H1 (cell line): ENCODE results near the gene SHISAL1. TPM values are rescaled to one million over a fixed set of nuclear protein-coding genes. Genes with fewer than 3 reads are reported as not detected.
A peak's percentile ranks its signal among the peaks of the same experiment; 100 is the strongest.

Experiments
- CTCF ChIA-PET: fragments of 300-600 bp; sonication (Branson Sonifier 250); formaldehyde crosslinking; loops from one replicate; lab custom pipeline; 2021; ENCODE audit not compliant: partially characterized antibody; lab: Charles Lee
- POLR2A ChIA-PET: fragments of 300-600 bp; sonication (Branson Sonifier 250); formaldehyde crosslinking; loops from one replicate; lab custom pipeline; 2021; ENCODE audit warnings: inconsistent platforms; ENCODE audit not compliant: partially characterized antibody; lab: Charles Lee
- DNase-seq, 2 experiments: peaks; one replicate each; pipeline versions ENCODE4 v3.0.0 to v3.0.0-alpha.2; 2010 to 2022; ENCODE audit warnings: low spot score in 2 of 2, low read depth in 1 of 2, mixed read lengths in 1 of 2
- FAIRE-seq: peaks from 2 replicates; lab custom pipeline; 2011; peaks lifted over from hg19 to GRCh38; lab: Jason Lieb, UNC
- H2AFZ ChIP-seq: 2 replicates; pipeline ENCODE4 v1.8.1; 2012; ENCODE audit warnings: low read length, inconsistent platforms
- H2AK5ac ChIP-seq: 2 replicates; pipeline ENCODE4 v1.6.1; 2013; ENCODE audit warnings: low read depth, low read length
- H2BK120ac ChIP-seq: replicated peaks from 2 replicates; pipeline ENCODE3; 2013; ENCODE audit warnings: low read depth, low read length, inconsistent platforms
- H2BK12ac ChIP-seq: 2 replicates; pipeline ENCODE4 v1.6.1; 2013; ENCODE audit warnings: low read depth, low read length
- H2BK15ac ChIP-seq: 2 replicates; pipeline ENCODE4 v1.6.1; 2013; ENCODE audit warnings: low read length
- H2BK20ac ChIP-seq: 2 replicates; pipeline ENCODE4 v1.6.1; 2013; ENCODE audit warnings: low read length
- H2BK5ac ChIP-seq: 2 replicates; pipeline ENCODE4 v1.6.1; 2013; ENCODE audit warnings: low read depth, low read length
- H3K14ac ChIP-seq: 2 replicates; pipeline ENCODE4 v1.6.1; 2013; ENCODE audit warnings: inconsistent platforms; ENCODE audit not compliant: insufficient read length
- H3K18ac ChIP-seq: 2 replicates; pipeline ENCODE4 v1.6.1; 2013; ENCODE audit warnings: low read length; ENCODE audit errors: extremely low read depth
- H3K23ac ChIP-seq: 2 replicates; pipeline ENCODE4 v1.6.1; 2013; ENCODE audit warnings: inconsistent platforms; ENCODE audit not compliant: insufficient read length
- H3K23me2 ChIP-seq: 2 replicates; pipeline ENCODE4 v1.6.1; 2013; ENCODE audit warnings: low read depth, low read length
- H3K27ac ChIP-seq: 2 replicates; pipeline ENCODE4 v1.6.1; 2011; ENCODE audit warnings: low read depth, low read length, inconsistent platforms
- H3K27me3 ChIP-seq, 4 experiments: replicated peaks in 1 of 4; 1 replicate in 1 of 4; 2 replicates in 3 of 4; pipeline versions ENCODE4 v1.6.1 to v1.8.1; 2011 to 2013; ENCODE audit warnings: low read length in 3 of 4, mild to moderate bottlenecking in 3 of 4, inconsistent platforms in 2 of 4, mixed read lengths in 2 of 4, moderate library complexity in 1 of 4; ENCODE audit not compliant: control insufficient read depth in 3 of 4, insufficient read depth in 3 of 4; ENCODE audit errors: extremely low read depth in 1 of 4
- H3K36me3 ChIP-seq, 4 experiments: 2 replicates each; pipeline versions ENCODE4 v1.6.1 to v1.8.1; 2011 to 2013; ENCODE audit warnings: mild to moderate bottlenecking in 4 of 4, low read length in 3 of 4, moderate library complexity in 2 of 4, control low read depth in 1 of 4, inconsistent platforms in 1 of 4; ENCODE audit not compliant: insufficient read depth in 4 of 4, control insufficient read depth in 2 of 4
- H3K4ac ChIP-seq: replicated peaks from 2 replicates; pipeline ENCODE3; 2013; ENCODE audit warnings: low read length, low read depth, mixed read lengths, inconsistent platforms; ENCODE audit not compliant: insufficient read length
- H3K4me1 ChIP-seq, 4 experiments: replicated peaks in 1 of 4; 1 replicate in 1 of 4; 2 replicates in 3 of 4; pipeline versions ENCODE4 v1.6.1 to v1.8.1; 2011 to 2013; ENCODE audit warnings: low read length in 3 of 4, inconsistent platforms in 2 of 4, mixed read lengths in 1 of 4; ENCODE audit not compliant: insufficient read depth in 4 of 4, control insufficient read depth in 3 of 4
- H3K4me2 ChIP-seq, 2 experiments: 2 replicates each; pipeline versions ENCODE4 v1.6.1 to v1.8.1; 2011 to 2013; ENCODE audit warnings: low read depth in 2 of 2, low read length in 2 of 2, control low read depth in 1 of 2, inconsistent platforms in 1 of 2, mild to moderate bottlenecking in 1 of 2; ENCODE audit not compliant: insufficient read depth in 1 of 2
- H3K4me3 ChIP-seq, 4 experiments: fragments of 200-600, 300-600 bp in 1 of 4; sonication (generic), shearing (Covaris generic), sonication (Bioruptor Twin) in 1 of 4; 2 replicates each; pipeline versions ENCODE4 v1.5.1 to v1.8.1; 2011 to 2016; ENCODE audit warnings: low read length in 4 of 4, low read depth in 3 of 4, control low read depth in 2 of 4, inconsistent platforms in 2 of 4, mild to moderate bottlenecking in 2 of 4, mixed read lengths in 1 of 4, moderate library complexity in 1 of 4; ENCODE audit not compliant: insufficient read depth in 2 of 4; ENCODE audit errors: extremely low read depth in 1 of 4
- H3K56ac ChIP-seq: replicated peaks from 2 replicates; pipeline ENCODE3; 2013; ENCODE audit warnings: low read depth, mild to moderate bottlenecking, mixed read lengths, low read length, inconsistent platforms; ENCODE audit not compliant: insufficient read length
- H3K79me1 ChIP-seq: 2 replicates; pipeline ENCODE4 v1.6.1; 2013; ENCODE audit warnings: low read depth, low read length, control low read depth
- H3K79me2 ChIP-seq, 2 experiments: 2 replicates each; pipeline versions ENCODE4 v1.6.1 to v1.8.1; 2012 to 2013; ENCODE audit warnings: low read length in 2 of 2, mild to moderate bottlenecking in 2 of 2, inconsistent platforms in 1 of 2; ENCODE audit not compliant: insufficient read depth in 2 of 2, control insufficient read depth in 1 of 2
- H3K9ac ChIP-seq, 4 experiments: replicated peaks in 1 of 4; 1 replicate in 1 of 4; 2 replicates in 3 of 4; pipeline versions ENCODE4 v1.6.1 to v1.8.1; 2011 to 2013; ENCODE audit warnings: low read depth in 3 of 4, low read length in 3 of 4, control low read depth in 2 of 4, mild to moderate bottlenecking in 2 of 4, moderate library complexity in 2 of 4, inconsistent platforms in 1 of 4; ENCODE audit errors: extremely low read depth in 1 of 4
- H3K9me3 ChIP-seq, 2 experiments: 2 replicates each; pipeline versions ENCODE4 v1.6.1 to v1.8.1; 2012 to 2013; ENCODE audit warnings: mild to moderate bottlenecking in 2 of 2, moderate library complexity in 2 of 2, control low read depth in 1 of 2, inconsistent platforms in 1 of 2, low read depth in 1 of 2, low read length in 1 of 2, mixed read lengths in 1 of 2; ENCODE audit not compliant: insufficient read depth in 2 of 2
- H4K20me1 ChIP-seq, 2 experiments: replicated peaks in 1 of 2; 2 replicates each; pipeline versions ENCODE3 to v1.8.1; 2011 to 2013; ENCODE audit warnings: inconsistent platforms in 2 of 2, low read length in 2 of 2, mild to moderate bottlenecking in 1 of 2; ENCODE audit not compliant: insufficient read depth in 2 of 2, control insufficient read depth in 1 of 2
- H4K5ac ChIP-seq: 2 replicates; pipeline ENCODE4 v1.6.1; 2013; ENCODE audit warnings: low read length, low read depth, mixed read lengths, inconsistent platforms; ENCODE audit not compliant: insufficient read length
- H4K8ac ChIP-seq: 2 replicates; pipeline ENCODE4 v1.8.0; 2013; ENCODE audit warnings: mild to moderate bottlenecking, moderate library complexity, low read length, inconsistent platforms; ENCODE audit not compliant: insufficient read depth; ENCODE audit errors: extremely low read depth
- H4K91ac ChIP-seq: replicated peaks from 2 replicates; pipeline ENCODE3; 2013; ENCODE audit warnings: low read length, mixed read lengths, inconsistent platforms; ENCODE audit not compliant: insufficient read length
- ASH2L ChIP-seq: fragments of 200-600, 300-600 bp; sonication (generic); IDR thresholded peaks from one replicate; pipeline ENCODE4 v1.7.1; 2017; ENCODE audit warnings: low read length
- ATF2 ChIP-seq: IDR thresholded peaks from 2 replicates; pipeline ENCODE4 v1.6.1; 2012; ENCODE audit warnings: low read length, inconsistent platforms
- BACH1 ChIP-seq: IDR thresholded peaks from 2 replicates; pipeline ENCODE4 v1.6.1; 2012; ENCODE audit warnings: low read length, improper control_type of control experiment
- EZH2 ChIP-seq: fragments of 200-600 bp; sonication (generic); IDR thresholded peaks from 2 replicates; pipeline ENCODE4 v1.7.1; 2012; ENCODE audit warnings: low read depth, mild to moderate bottlenecking, moderate library complexity, low read length, inconsistent platforms; ENCODE audit not compliant: severe bottlenecking
- GTF2F1 ChIP-seq: IDR thresholded peaks from 2 replicates; pipeline ENCODE4 v1.6.1; 2012; ENCODE audit warnings: low read depth, low read length, improper control_type of control experiment, borderline replicate concordance
- HDAC2 ChIP-seq, 2 experiments: fragments of 300-600 bp in 1 of 2; sonication (generic) in 1 of 2; IDR thresholded peaks; 2 replicates each; pipeline ENCODE4 v1.6.1; 2011 to 2012; ENCODE audit warnings: low read depth in 2 of 2, low read length in 2 of 2, mild to moderate bottlenecking in 2 of 2, moderate library complexity in 2 of 2, borderline replicate concordance in 1 of 2, inconsistent platforms in 1 of 2
- POU5F1 ChIP-seq: IDR thresholded peaks from 2 replicates; pipeline ENCODE4 v1.6.1; 2011; ENCODE audit warnings: low read depth, mild to moderate bottlenecking, low read length, moderate library complexity
- SIX5 ChIP-seq: IDR thresholded peaks from 2 replicates; pipeline ENCODE4 v1.6.1; 2011; ENCODE audit warnings: mild to moderate bottlenecking, low read depth, low read length
- USF2 ChIP-seq: IDR thresholded peaks from 2 replicates; pipeline ENCODE4 v1.6.1; 2011; ENCODE audit warnings: low read length, improper control_type of control experiment
- WGBS, 2 experiments: shearing (Covaris generic) in 1 of 2; methylation state at CpG; one replicate each; pipeline versions ENCODE4 v1.1.6 to v1.1.7; 2013 to 2015; ENCODE audit warnings: low lambda C conversion rate in 2 of 2, mixed read lengths in 2 of 2, inconsistent platforms in 1 of 2, low coverage in 1 of 2, missing lambda C conversion rate in 1 of 2; ENCODE audit not compliant: insufficient replicate concordance in 2 of 2, insufficient coverage in 1 of 2, insufficient read length in 1 of 2; ENCODE audit errors: extremely low coverage in 1 of 2, missing lambda C conversion rate in 1 of 2; 5-methylcytosine and 5-hydroxymethylcytosine counted together
- polyA plus RNA-seq, 7 experiments: library from polyadenylated mRNA; depleted of rRNA in 3 of 7; stranded (reverse) in 5 of 7; unstranded in 2 of 7; fragments of >200 nt in 5 of 7; fragments of 200-250 nt in 2 of 7; gene quantifications; 1 replicate in 5 of 7; 2 replicates in 1 of 7; 4 replicates in 1 of 7; pipeline versions ENCODE4 v1.2.1 to v1.2.3, GENCODE V29; 2011 to 2013; ENCODE audit warnings: missing spikeins in 2 of 7, mixed read lengths in 2 of 7
- total RNA-seq: library from RNA; stranded (reverse); fragmentation: NEBNext Ultra II Directional; extraction: Animal tissue kit (Norgen Biotek cat#: 25700); gene quantifications from 2 replicates; pipeline ENCODE4 v1.2.1, GENCODE V29; 2021

Gene SHISAL1
- total and polyA plus RNA-seq, 2 of the 8 experiments (the other 6 are each of a cell fraction or from before 2014, with no cell fraction given), result 3.7 to 5.8 TPM

- ChIA-PET POLR2A (interaction anchor here (0.5 kb wide), 1 partner anchor 88 kb away, joined by 3 read pairs; no protein-coding TSS in a partner anchor), CTCF (interaction anchor here (1.0 to 1.3 kb wide), 2 partner anchors 50 to 269 kb away, joined by 3 to 4 read pairs; no protein-coding TSS in a partner anchor)
- no peak overlapping the region for H4K91ac ChIP-seq
- H3K27ac ChIP-seq, result no peak overlapping the region
- no peak overlapping the region for H3K9ac ChIP-seq
- no peak overlapping the region; the same call in 1 of the 2 replicates for H4K8ac ChIP-seq
- no peak overlapping the region for H3K18ac ChIP-seq
- WGBS, 2 experiments, result 83% methylated on average over 9 of the region's 9 CpGs; no CpG with 5 or more reads in 1 of the 2 experiments
- H2BK20ac ChIP-seq, result no peak overlapping the region
- H2BK5ac ChIP-seq, result no peak overlapping the region
- no peak overlapping the region for H2AK5ac ChIP-seq
- DNase-seq, result no peak
- no peaks in the 10 kb centered on the region for H3K23me2 ChIP-seq
- H4K5ac ChIP-seq, result no peak overlapping the region
- FAIRE-seq, result no peak
- H3K9me3 ChIP-seq, result no peaks in the 10 kb centered on the region
- H3K56ac ChIP-seq, result no peak overlapping the region
- H3K4ac ChIP-seq, result peak overlapping the region; percentile 44
- no peak overlapping the region for H2BK15ac ChIP-seq
- no peaks in the 10 kb centered on the region for H3K36me3 ChIP-seq
- no peak overlapping the region for H2BK120ac ChIP-seq
- H3K14ac ChIP-seq, result no peak overlapping the region
- peaks cover 0 to 11% (median 6%) of the 10 kb centered on the region in 4 experiments; a peak in 6 of 7 replicates for H3K4me1 ChIP-seq
- H2AFZ ChIP-seq, result no peak overlapping the region
- H4K20me1 ChIP-seq, result no peaks in the 10 kb centered on the region
- no peak overlapping the region for H3K23ac ChIP-seq
- TF ChIP-seq SIX5 (no peak), GTF2F1 (no peak), HDAC2 (IDR thresholded peaks at IDR 0.05; ENCODE audit: borderline replicate concordance in 1 of 2, low read depth in 2 of 2, low read length in 2 of 2) (no peak), ATF2 (no peak), POU5F1 (no peak), ASH2L (no peak), USF2 (no peak), EZH2 (no peak), BACH1 (no peak)
- H3K4me2 ChIP-seq, result no peak overlapping the region
- H3K4me3 ChIP-seq, result no peak overlapping the region
- H3K27me3 ChIP-seq, result no peaks in the 10 kb centered on the region
- no peak overlapping the region for H2BK12ac ChIP-seq
- H3K79me1 ChIP-seq, result no peaks in the 10 kb centered on the region
- H3K79me2 ChIP-seq, result no peaks in the 10 kb centered on the region
Observed at GRCh38 chr22:44280665-44281188, 32.0 kb downstream of the SHISAL1 start.
